ENCODE results near the gene IMP3. TPM values are rescaled to one million over a fixed set of nuclear protein-coding genes. Genes with fewer than 3 reads are reported as not detected.

The IMP3 gene
- total RNA-seq, 1 experiment from 2014 or later = 150 TPM

- Histone ChIP-seq H3K9me3 (no peaks in the 10 kb centered on the region), H3K27me3 (no peaks in the 10 kb centered on the region), H3K36me3 (peaks cover 70% of the 10 kb centered on the region), H3K4me3 (no peak overlapping the region)
- no peak for DNase-seq
Observed at GRCh38 chr15:75606711-75607699, 33.0 kb downstream of the IMP3 start.

GRCh38 chr15:75606026-75606425 is 34.0 kb downstream of the IMP3 start:
- Histone ChIP-seq H3K9me3 (no peaks in the 10 kb centered on the region), H3K36me3 (peaks cover 72% of the 10 kb centered on the region), H3K27me3 (no peaks in the 10 kb centered on the region), H3K4me3 (no peak overlapping the region)
- no peak for DNase-seq

GRCh38 chr15:75599401-75599800 is 40.6 kb downstream of the IMP3 start:
- DNase-seq = no peak
- Histone ChIP-seq H3K36me3 (peaks cover 74% of the 10 kb centered on the region), H3K9me3 (no peaks in the 10 kb centered on the region), H3K4me3 (no peak overlapping the region), H3K27me3 (no peaks in the 10 kb centered on the region)

- Histone ChIP-seq H3K27me3 (no peaks in the 10 kb centered on the region), H3K36me3 (peaks cover 72% of the 10 kb centered on the region), H3K4me3 (no peak overlapping the region), H3K9me3 (no peaks in the 10 kb centered on the region)
- no peak for DNase-seq
Observed at GRCh38 chr15:75598361-75598760, 41.7 kb downstream of the IMP3 start.

- DNase-seq = no peak
- Histone ChIP-seq H3K9me3 (no peaks in the 10 kb centered on the region), H3K4me3 (no peak overlapping the region), H3K36me3 (peaks cover 72% of the 10 kb centered on the region), H3K27me3 (no peaks in the 10 kb centered on the region)
Observed at GRCh38 chr15:75597667-75598341, 42.2 kb downstream of the IMP3 start.

GRCh38 chr15:75596703-75597345 is 43.2 kb downstream of the IMP3 start:
- H3K36me3 ChIP-seq = peaks cover 72% of the 10 kb centered on the region
- no peak overlapping the region for H3K4me3 ChIP-seq
- no peak for DNase-seq
- H3K9me3 ChIP-seq = no peaks in the 10 kb centered on the region
- no peaks in the 10 kb centered on the region for H3K27me3 ChIP-seq

GRCh38 chr15:75594276-75594675 is 45.7 kb downstream of the IMP3 start:
- no peak overlapping the region for H3K4me3 ChIP-seq
- DNase-seq = no peak
- no peaks in the 10 kb centered on the region for H3K9me3 ChIP-seq
- no peaks in the 10 kb centered on the region for H3K27me3 ChIP-seq
- H3K36me3 ChIP-seq = peaks cover 54% of the 10 kb centered on the region

- no peak for DNase-seq
- no peak overlapping the region for H3K4me3 ChIP-seq
- H3K9me3 ChIP-seq = no peaks in the 10 kb centered on the region
- H3K36me3 ChIP-seq = peaks cover 48% of the 10 kb centered on the region
- H3K27me3 ChIP-seq = no peaks in the 10 kb centered on the region
Observed at GRCh38 chr15:75591655-75592364, 48.2 kb downstream of the IMP3 start.

- no peaks in the 10 kb centered on the region for H3K9me3 ChIP-seq
- no peaks in the 10 kb centered on the region for H3K27me3 ChIP-seq
- DNase-seq = no peak
- peaks cover 40% of the 10 kb centered on the region for H3K36me3 ChIP-seq
- no peak overlapping the region for H3K4me3 ChIP-seq
Observed at GRCh38 chr15:75590239-75590638, 49.8 kb downstream of the IMP3 start.

Other genes with a start within 250 kb of the IMP3 start
- gene SIN3A, start 188.5 kb downstream of the IMP3 start, total RNA-seq (2014; rRNA removed; shearing (Covaris generic); ENCODE audit: low replicate concordance) = 18.0 and 21.4 TPM in 2 replicates
- gene PTPN9, start 60.9 kb downstream of the IMP3 start, total RNA-seq (2014; rRNA removed; shearing (Covaris generic); ENCODE audit: low replicate concordance) = 11.3 and 17.6 TPM in 2 replicates
- 42.5 and 58.5 TPM in 2 replicates for gene SNUPN, start 14.5 kb downstream of the IMP3 start, total RNA-seq (2014; rRNA removed; shearing (Covaris generic); ENCODE audit: low replicate concordance)
- 13.4 and 20.8 TPM in 2 replicates for gene SNX33, start 7.7 kb upstream of the IMP3 start, total RNA-seq (2014; rRNA removed; shearing (Covaris generic); ENCODE audit: low replicate concordance)
- gene CSPG4, start 72.6 kb upstream of the IMP3 start, total RNA-seq (2014; rRNA removed; shearing (Covaris generic); ENCODE audit: low replicate concordance) = 13.4 and 19.6 TPM in 2 replicates
- 41.9 and 61.8 TPM in 2 replicates for gene UBE2Q2, start 203.2 kb upstream of the IMP3 start, total RNA-seq (2014; rRNA removed; shearing (Covaris generic); ENCODE audit: low replicate concordance)

Measured in MG63 (cell line).